DMS 273 treated with DMSO at 0.1 percent for 48 hours (cell line): ENCODE data around the gene HOXC5.

Experiments
- DNase-seq: peaks from one replicate; lab custom pipeline; 2025; lab: John Stamatoyannopoulos, UW

The HOXC5 gene

GRCh38 chr12:54006559-54007220 lies 26.2 kb upstream of the HOXC5 start:
- DNase-seq = no peak

GRCh38 chr12:54007538-54008259 lies 25.2 kb upstream of the HOXC5 start:
- DNase-seq = no peak

- no peak for DNase-seq
Observed at GRCh38 chr12:54008260-54008552, 24.6 kb upstream of the HOXC5 start.

GRCh38 chr12:54009171-54010052 lies 23.4 kb upstream of the HOXC5 start:
- DNase-seq = no peak

GRCh38 chr12:54010053-54010971 lies 22.5 kb upstream of the HOXC5 start:
- no peak for DNase-seq

GRCh38 chr12:54010972-54011664 lies 21.7 kb upstream of the HOXC5 start:
- DNase-seq = no peak

GRCh38 chr12:54011665-54012532 lies 21.0 kb upstream of the HOXC5 start:
- no peak for DNase-seq

GRCh38 chr12:54012631-54013409 lies 20.0 kb upstream of the HOXC5 start:
- no peak for DNase-seq

GRCh38 chr12:54014377-54015017 lies 18.4 kb upstream of the HOXC5 start:
- DNase-seq = no peak

- no peak for DNase-seq
Observed at GRCh38 chr12:54015018-54015931, 17.6 kb upstream of the HOXC5 start.

- no peak for DNase-seq
Observed at GRCh38 chr12:54016051-54016450, 16.8 kb upstream of the HOXC5 start.

- DNase-seq = peak; percentile 25
Observed at GRCh38 chr12:54016478-54016964, 16.3 kb upstream of the HOXC5 start.

GRCh38 chr12:54017027-54017788 lies 15.6 kb upstream of the HOXC5 start:
- peak; percentile 49 for DNase-seq

GRCh38 chr12:54017878-54018467 lies 14.9 kb upstream of the HOXC5 start:
- DNase-seq = peak; percentile 53

GRCh38 chr12:54018468-54018984 lies 14.3 kb upstream of the HOXC5 start:
- no peak for DNase-seq

GRCh38 chr12:54019091-54019811 lies 13.6 kb upstream of the HOXC5 start:
- no peak for DNase-seq
